ENCODE results near the gene CAMTA1. TPM values are rescaled to one million over a fixed set of nuclear protein-coding genes. Genes with fewer than 3 reads are reported as not detected.
A peak's percentile ranks its signal among the peaks of the same experiment; 100 is the strongest.

The CAMTA1 gene
- polyA plus RNA-seq, 1 donor (not counting 4 experiments of a cell fraction or from before 2014, with no cell fraction given) = 51.4 TPM

- no peak for FAIRE-seq
- Histone ChIP-seq H3K4me3 (ENCODE audit: control insufficient read depth in 2 of 3, extremely low read depth in 1 of 3, insufficient read depth in 2 of 3, low read depth in 1 of 3, low read length in 3 of 3) (no peak overlapping the region), H2AFZ (ENCODE audit: control insufficient read depth, low read length) (no peak overlapping the region), H3K27ac (ENCODE audit: control insufficient read depth, insufficient read depth, low read length) (no peak overlapping the region), H3K9me3 (ENCODE audit: control insufficient read depth, low read depth, low read length) (no peaks in the 10 kb centered on the region), H3K9me1 (ENCODE audit: control insufficient read depth, extremely low read depth, insufficient read depth, low read length) (no peaks in the 10 kb centered on the region), H3K36me3 (ENCODE audit: control insufficient read depth in 2 of 2, extremely low read depth in 1 of 2, insufficient read depth in 2 of 2, low read length in 2 of 2) (peaks cover 0 to 4% of the 10 kb centered on the region in 2 experiments), H3K9ac (ENCODE audit: control insufficient read depth, extremely low read depth, insufficient read depth, low read length) (no peak overlapping the region), H3K79me2 (ENCODE audit: control insufficient read depth, insufficient read depth, low read length) (peaks cover 73% of the 10 kb centered on the region), H4K20me1 (ENCODE audit: control insufficient read depth, extremely low read depth, insufficient read depth, low read length) (no peaks in the 10 kb centered on the region), H3K4me2 (ENCODE audit: control insufficient read depth, extremely low read depth, insufficient read depth, low read depth, low read length) (no peak overlapping the region), H3K4me1 (ENCODE audit: control insufficient read depth, extremely low read depth, insufficient read depth, low read length) (peaks cover 7% of the 10 kb centered on the region), H3K27me3 (ENCODE audit: control insufficient read depth, extremely low read depth, insufficient read depth, low read length) (no peaks in the 10 kb centered on the region)
- no peak for TF ChIP-seq EZH2 (IDR thresholded peaks at IDR 0.05; ENCODE audit: low read length)
- TF ChIP-seq CTCF (optimal IDR thresholded peaks at IDR 0.05 in 1 of 3, IDR thresholded peaks at IDR 0.05 in 1 of 3, conservative IDR thresholded peaks at IDR 0.05 in 1 of 3; ENCODE audit: extremely low read depth in 1 of 3, insufficient read depth in 2 of 3, low read length in 3 of 3) = peak in 2 of 3 experiments; percentile 7 to 20
- dilution Hi-C loops (cut with MboI; ENCODE audit: extremely low pct_ligation_motif_present, low sequenced_read_pairs) = no loop called here
- no peak for DNase-seq (ENCODE audit: low read depth, low spot score)
Observed at GRCh38 chr1:6794164-6794563, 8.9 kb downstream of the CAMTA1 start.

GRCh38 chr1:6795203-6795602 is 9.9 kb downstream of the CAMTA1 start:
- Histone ChIP-seq H3K27me3 (ENCODE audit: control insufficient read depth, extremely low read depth, insufficient read depth, low read length) (no peaks in the 10 kb centered on the region), H3K4me2 (ENCODE audit: control insufficient read depth, extremely low read depth, insufficient read depth, low read depth, low read length) (no peak overlapping the region), H2AFZ (ENCODE audit: control insufficient read depth, low read length) (no peak overlapping the region), H3K9me3 (ENCODE audit: control insufficient read depth, low read depth, low read length) (no peaks in the 10 kb centered on the region), H3K9ac (ENCODE audit: control insufficient read depth, extremely low read depth, insufficient read depth, low read length) (no peak overlapping the region), H3K27ac (ENCODE audit: control insufficient read depth, insufficient read depth, low read length) (peak overlapping the region; percentile 26), H3K36me3 (ENCODE audit: control insufficient read depth in 2 of 2, extremely low read depth in 1 of 2, insufficient read depth in 2 of 2, low read length in 2 of 2) (peaks cover 0 to 4% of the 10 kb centered on the region in 2 experiments), H4K20me1 (ENCODE audit: control insufficient read depth, extremely low read depth, insufficient read depth, low read length) (no peaks in the 10 kb centered on the region), H3K9me1 (ENCODE audit: control insufficient read depth, extremely low read depth, insufficient read depth, low read length) (no peaks in the 10 kb centered on the region), H3K4me1 (ENCODE audit: control insufficient read depth, extremely low read depth, insufficient read depth, low read length) (peaks cover 7% of the 10 kb centered on the region), H3K4me3 (ENCODE audit: control insufficient read depth in 2 of 3, extremely low read depth in 1 of 3, insufficient read depth in 2 of 3, low read depth in 1 of 3, low read length in 3 of 3) (no peak overlapping the region), H3K79me2 (ENCODE audit: control insufficient read depth, insufficient read depth, low read length) (peaks cover 71% of the 10 kb centered on the region)
- no peak for DNase-seq (ENCODE audit: low read depth, low spot score)
- no peak for TF ChIP-seq EZH2 (IDR thresholded peaks at IDR 0.05; ENCODE audit: low read length)
- no peak for TF ChIP-seq CTCF (optimal IDR thresholded peaks at IDR 0.05 in 1 of 3, IDR thresholded peaks at IDR 0.05 in 1 of 3, conservative IDR thresholded peaks at IDR 0.05 in 1 of 3; ENCODE audit: extremely low read depth in 1 of 3, insufficient read depth in 2 of 3, low read length in 3 of 3)
- dilution Hi-C loops (cut with MboI; ENCODE audit: extremely low pct_ligation_motif_present, low sequenced_read_pairs) = no loop called here
- FAIRE-seq = no peak

Measured in keratinocyte (primary cell).